Measurements from ENCODE around the gene FOXD2. TPM values are rescaled to one million over a fixed set of nuclear protein-coding genes. Genes with fewer than 3 reads are reported as not detected.

The FOXD2 gene
- polyA plus RNA-seq, 2 of the 4 experiments (the other 2 are of a cell fraction) = 0.13 to 0.35 TPM

DNA sequence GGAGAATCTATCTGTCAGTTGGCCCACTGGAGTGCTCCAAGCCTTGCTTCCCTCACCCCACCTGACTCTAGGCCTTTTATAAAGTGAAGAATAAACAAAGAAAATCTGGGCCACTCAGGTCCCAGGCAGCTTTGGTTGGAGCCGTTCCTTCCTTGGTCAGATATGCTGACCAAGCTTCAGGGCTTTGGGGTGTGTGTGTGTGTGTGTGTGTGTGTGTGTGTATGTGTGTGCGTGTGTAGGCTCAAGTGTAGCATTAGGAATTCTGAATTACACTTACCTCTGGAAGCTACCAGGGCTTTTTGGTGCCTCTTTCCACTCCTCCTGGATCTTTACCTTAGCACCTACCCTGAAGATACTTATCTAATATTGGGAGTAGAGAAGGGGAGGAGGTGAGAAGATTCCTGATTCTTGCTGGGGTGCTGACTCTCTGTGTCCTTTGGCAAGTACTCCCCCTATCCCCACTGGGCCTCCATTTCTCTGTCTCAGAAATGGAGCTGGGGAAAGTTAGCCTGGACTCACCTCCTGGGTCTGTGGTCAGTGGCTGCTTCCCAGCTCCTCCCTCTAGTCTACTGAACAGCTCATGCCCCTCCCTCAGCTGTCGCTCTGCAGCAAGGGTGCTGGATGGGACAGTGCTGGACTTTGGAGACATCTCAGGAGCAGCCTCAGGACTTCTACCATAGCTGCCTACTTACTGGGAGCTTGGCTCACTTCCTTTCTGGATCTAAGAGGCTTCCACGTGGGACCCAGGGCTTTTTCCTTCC lies 10.8 kb downstream of the FOXD2 start:
- no peak for DNase-seq (ENCODE audit: low read depth in 1 of 2, low spot score in 1 of 2)
- 72% methylated on average over 4 of the region's 4 CpGs for WGBS (ENCODE audit: missing lambda C conversion rate)
- no peak for FAIRE-seq

GRCh38 chr1:47449822-47450552 lies 12.1 kb downstream of the FOXD2 start:
- peak overlapping the region in 1 of 2 experiments; percentile 33; a peak in 1 of 6 replicates for H3K27ac ChIP-seq
- H3K4me1 ChIP-seq = no peaks in the 10 kb centered on the region
- no peak for FAIRE-seq
- ChIA-PET CTCF (interaction anchor here (0.7 to 4.1 kb wide), 19 partner anchors 11 to 276 kb away, joined by 3 to 52 read pairs (median 3); partner anchors contain the start of gene FOXD2), POLR2A (no interaction called here)
- peak; percentile 64 to 69 for TF ChIP-seq RAD21 (conservative IDR thresholded peaks at IDR 0.05 in 1 of 2, IDR thresholded peaks at IDR 0.05 in 1 of 2)
- TF ChIP-seq CTCF (IDR thresholded peaks at IDR 0.05) = peak; percentile 53
- TF ChIP-seq SMC3 (IDR thresholded peaks at IDR 0.05) = peak; percentile 74
- TF ChIP-seq TFCP2L1 (CRISPR knock-in tag; IDR thresholded peaks at IDR 0.05) = no peak
- no peak overlapping the region for H3K4me3 ChIP-seq
- no peaks in the 10 kb centered on the region for H3K9me3 ChIP-seq
- 47% methylated on average over 12 of the region's 36 CpGs for WGBS (ENCODE audit: missing lambda C conversion rate)
- peak; percentile 39 to 67 for DNase-seq (ENCODE audit: low read depth in 1 of 2, low spot score in 1 of 2)
- peak overlapping the region; percentile 49; the same call in 2 of the 3 replicates for H3K4me2 ChIP-seq
- ATAC-seq = peak; percentile 77 to 95

More for the DNA sequence above, 10.8 kb downstream of the FOXD2 start:
- no peak overlapping the region for H3K27ac ChIP-seq
- TF ChIP-seq ZSCAN20 (CRISPR knock-in tag; IDR thresholded peaks at IDR 0.05) (no peak), JUN (IDR thresholded peaks at IDR 0.05) (no peak), CHD2 (IDR thresholded peaks at IDR 0.05; ENCODE audit: low read length, partially characterized antibody) (no peak), MAZ (IDR thresholded peaks at IDR 0.05; ENCODE audit: borderline replicate concordance, low read depth, low read length) (no peak)
- CTCF ChIA-PET = interaction anchor here (0.8 to 4.1 kb wide), 12 partner anchors 10 to 277 kb away, joined by 3 to 52 read pairs (median 4); partner anchors contain the start of gene FOXD2
- ATAC-seq = peak in 1 of 2 experiments; percentile 14; a peak in 1 of 6 replicates
- POLR2A ChIA-PET = no interaction called here
- no peak overlapping the region for H3K4me3 ChIP-seq
- no peaks in the 10 kb centered on the region for H3K4me1 ChIP-seq
- H3K9me3 ChIP-seq = no peaks in the 10 kb centered on the region
- no peak overlapping the region for H3K4me2 ChIP-seq

GRCh38 chr1:47450606-47451005 lies 12.8 kb downstream of the FOXD2 start:
- no peaks in the 10 kb centered on the region for H3K4me1 ChIP-seq
- FAIRE-seq = no peak
- no peak for ATAC-seq
- H3K4me2 ChIP-seq = no peak overlapping the region
- peak overlapping the region in 1 of 2 experiments; percentile 33; a peak in 1 of 6 replicates for H3K27ac ChIP-seq
- POLR2A ChIA-PET = no interaction called here
- H3K9me3 ChIP-seq = no peaks in the 10 kb centered on the region
- TF ChIP-seq HEYL (CRISPR knock-in tag; IDR thresholded peaks at IDR 0.05) = no peak
- no peak for TF ChIP-seq HOXB13 (CRISPR knock-in tag; IDR thresholded peaks at IDR 0.05; ENCODE audit: low read depth)
- no peak for TF ChIP-seq ESRRA (IDR thresholded peaks at IDR 0.05; ENCODE audit: borderline replicate concordance, low read length)
- no peak for TF ChIP-seq FOXS1 (CRISPR knock-in tag; IDR thresholded peaks at IDR 0.05)
- TF ChIP-seq, protein P1, sequence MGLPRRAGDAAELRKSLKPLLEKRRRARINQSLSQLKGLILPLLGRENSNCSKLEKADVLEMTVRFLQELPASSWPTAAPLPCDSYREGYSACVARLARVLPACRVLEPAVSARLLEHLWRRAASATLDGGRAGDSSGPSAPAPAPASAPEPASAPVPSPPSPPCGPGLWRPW (IDR thresholded peaks at IDR 0.05) = no peak
- no peak for TF ChIP-seq ATOH8 (CRISPR knock-in tag; IDR thresholded peaks at IDR 0.05; ENCODE audit: low read depth)
- no peak for TF ChIP-seq HOXB5 (CRISPR knock-in tag; IDR thresholded peaks at IDR 0.05)
- no peak for TF ChIP-seq JUNB (IDR thresholded peaks at IDR 0.05)
- TF ChIP-seq NFE2L2 (conservative IDR thresholded peaks at IDR 0.05; ENCODE audit: low read length) = no peak
- no peak for TF ChIP-seq FOSB (CRISPR knock-in tag; IDR thresholded peaks at IDR 0.05)
- TF ChIP-seq REST (IDR thresholded peaks at IDR 0.05) = no peak
- TF ChIP-seq FOSL2 (IDR thresholded peaks at IDR 0.05) = no peak
- no peak for TF ChIP-seq FOSL2 (CRISPR knock-in tag; IDR thresholded peaks at IDR 0.05)
- CTCF ChIA-PET = interaction anchor here (0.9 to 4.1 kb wide), 11 partner anchors 10 to 275 kb away, joined by 3 to 52 read pairs (median 3); partner anchors contain the start of gene FOXD2
- DNase-seq (ENCODE audit: low read depth in 1 of 2, low spot score in 1 of 2) = no peak
- 62% methylated on average over 3 of the region's 4 CpGs for WGBS (ENCODE audit: missing lambda C conversion rate)
- no peak overlapping the region for H3K4me3 ChIP-seq

All from A549 (cell line).